GM19238 (cell line): ENCODE data around the gene EXOC3L2.
A peak's percentile ranks its signal among the peaks of the same experiment; 100 is the strongest.
"Not testable (repeated sequence)": the region's sequence is repeated elsewhere in the genome, so short reads cannot be mapped to it uniquely, and the experiment has no call there.

Experiments used
- DNase-seq: peaks from one replicate; pipeline ENCODE4 v3.0.0; 2011; ENCODE audit warnings: low spot score; ENCODE audit not compliant: insufficient read length

EXOC3L2 gene

DNA sequence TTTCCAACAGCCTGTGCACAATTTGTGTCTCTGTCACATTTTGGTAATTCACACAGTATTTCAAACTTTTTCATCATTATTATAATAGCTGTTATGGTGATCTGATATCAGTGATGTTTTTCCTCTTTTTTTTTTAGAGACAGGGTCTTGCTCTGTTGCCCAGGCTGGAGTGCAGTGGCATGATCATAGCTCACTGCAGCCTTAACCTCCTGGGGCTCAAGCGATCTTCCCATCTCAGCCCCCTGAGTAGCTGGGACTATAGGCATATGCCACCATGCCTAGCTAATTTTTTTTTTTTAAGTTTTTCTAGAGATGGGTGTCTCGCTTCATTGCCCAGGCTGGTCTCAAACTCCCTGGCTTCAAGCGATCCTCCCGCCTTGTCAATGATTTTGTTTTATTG lies 11.6 kb upstream of the EXOC3L2 start:
- no peak for DNase-seq

DNA sequence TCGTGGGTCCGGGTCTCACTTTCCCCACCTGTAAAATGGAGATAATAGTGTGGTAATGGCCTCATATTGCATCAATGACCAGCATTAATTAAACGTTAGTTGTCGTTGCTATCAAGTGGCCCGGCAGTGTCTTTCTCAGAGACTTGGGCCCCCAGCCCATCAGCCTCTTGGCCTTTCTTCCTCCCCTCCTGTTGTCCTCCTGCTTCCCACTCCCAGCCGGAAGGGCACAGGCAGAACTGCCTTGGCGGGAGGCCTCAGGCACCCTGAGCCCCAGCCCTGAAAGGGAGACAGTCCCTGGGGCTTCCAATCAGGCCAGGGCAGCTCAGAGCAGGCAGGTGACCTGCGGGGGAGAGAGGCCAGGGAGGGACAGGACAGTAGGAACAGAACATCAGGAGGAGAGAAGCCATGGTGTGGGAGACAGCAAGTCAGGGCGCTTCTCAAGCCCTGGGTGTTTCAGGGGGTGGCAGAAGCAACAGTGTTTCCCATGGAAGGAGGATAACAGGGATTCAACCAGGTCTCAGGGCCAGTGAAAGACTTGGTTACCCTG lies 10.5 kb upstream of the EXOC3L2 start:
- no peak for DNase-seq

DNA sequence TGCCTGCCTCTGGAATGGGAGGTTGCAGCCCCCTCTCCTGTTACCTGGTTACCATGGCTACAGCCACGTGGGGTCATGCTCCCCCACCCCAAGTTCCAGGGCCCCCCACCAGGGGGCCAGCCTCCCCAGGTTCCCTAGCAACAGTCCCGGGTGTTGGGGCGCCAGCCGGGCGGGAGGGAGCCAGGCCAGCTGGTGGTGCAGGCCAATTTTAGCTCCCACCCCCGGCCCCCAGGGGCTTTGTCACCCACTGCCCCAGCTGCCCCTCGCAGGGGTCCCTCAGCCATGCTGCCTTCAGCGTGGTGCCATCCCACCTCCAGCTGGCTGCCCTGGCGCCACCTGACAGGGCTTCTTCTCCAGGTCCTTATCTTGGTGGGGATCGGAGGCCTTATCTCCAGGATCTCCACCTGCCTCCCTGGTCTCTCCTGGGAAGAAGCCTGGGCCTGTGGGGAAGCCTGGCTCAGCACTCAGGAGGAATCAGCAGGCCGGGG lies 8.9 kb upstream of the EXOC3L2 start:
- no peak for DNase-seq

DNA sequence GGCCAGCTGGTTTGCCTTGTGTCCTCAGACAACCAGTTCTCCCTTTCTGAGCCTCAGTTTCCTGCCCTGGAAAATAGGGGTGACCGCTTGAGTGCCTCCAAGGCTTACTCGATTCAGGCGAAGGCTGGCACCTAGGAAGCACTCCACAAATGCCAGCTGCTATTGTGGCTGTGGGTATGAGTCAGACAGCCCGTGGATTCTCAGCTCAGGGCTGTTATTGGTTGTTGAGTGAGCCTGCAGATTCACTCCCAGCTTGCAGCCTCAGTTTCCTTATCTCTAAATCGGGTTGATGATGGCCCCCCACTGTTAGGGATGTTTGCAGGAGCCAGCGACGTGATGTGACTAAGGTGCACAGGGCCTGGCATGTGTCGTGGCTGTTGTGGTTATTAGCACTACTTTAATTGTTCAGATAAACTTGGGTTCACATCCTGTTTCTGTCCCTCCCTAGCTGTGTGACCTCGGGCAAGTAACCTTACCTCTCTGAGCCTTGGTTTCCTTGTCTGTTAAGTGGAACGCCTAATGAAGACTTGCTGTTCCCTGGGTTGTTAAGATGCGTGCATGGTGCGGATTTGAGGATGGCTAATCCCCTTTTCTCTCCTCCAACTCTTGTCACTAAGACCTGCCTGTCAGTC lies 8.3 kb upstream of the EXOC3L2 start:
- no peak for DNase-seq

DNA sequence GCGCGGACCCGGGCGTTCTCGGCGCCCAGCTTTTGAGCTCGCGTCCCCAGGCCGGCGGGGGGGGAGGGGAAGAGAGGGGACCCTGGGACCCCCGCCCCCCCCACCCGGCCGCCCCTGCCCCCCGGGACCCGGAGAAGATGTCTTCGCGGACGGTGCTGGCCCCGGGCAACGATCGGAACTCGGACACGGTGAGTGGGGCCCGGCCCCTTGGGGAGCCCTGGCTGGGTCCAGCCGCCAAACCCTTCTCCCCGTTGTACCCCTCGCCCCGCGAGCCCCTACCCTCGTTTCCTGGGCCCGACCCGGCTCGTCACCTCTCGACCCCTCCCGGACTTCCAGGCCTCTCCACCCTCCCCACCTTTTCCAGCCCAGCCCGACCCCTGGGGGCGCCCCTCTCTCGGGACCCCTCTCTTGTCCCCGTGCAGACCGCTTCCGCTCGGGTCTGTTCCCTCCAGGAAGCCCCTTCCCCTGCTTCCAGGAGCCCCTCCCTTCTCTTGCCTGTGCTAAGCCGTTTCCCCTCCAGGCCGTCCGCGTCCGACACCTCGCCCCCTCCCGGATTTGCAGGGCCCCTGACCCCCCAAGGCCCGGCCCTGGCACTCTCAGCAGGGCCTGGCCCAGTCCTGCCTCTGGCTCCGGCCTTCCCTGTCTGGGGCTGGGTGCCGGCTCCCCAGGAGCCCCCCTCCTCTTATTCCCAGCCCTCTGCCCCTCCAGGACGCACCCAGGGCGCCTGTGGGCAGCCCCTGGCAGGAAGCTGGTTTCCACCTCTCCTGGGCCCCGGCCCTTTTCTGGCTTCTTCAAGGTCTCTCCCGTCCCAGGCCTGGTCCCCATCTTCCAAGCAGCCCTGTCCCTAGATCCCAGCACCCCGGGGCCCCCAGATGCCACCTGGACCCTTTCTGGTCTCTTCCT lies 6.5 kb upstream of the EXOC3L2 start:
- peak; percentile 60 for DNase-seq

DNA sequence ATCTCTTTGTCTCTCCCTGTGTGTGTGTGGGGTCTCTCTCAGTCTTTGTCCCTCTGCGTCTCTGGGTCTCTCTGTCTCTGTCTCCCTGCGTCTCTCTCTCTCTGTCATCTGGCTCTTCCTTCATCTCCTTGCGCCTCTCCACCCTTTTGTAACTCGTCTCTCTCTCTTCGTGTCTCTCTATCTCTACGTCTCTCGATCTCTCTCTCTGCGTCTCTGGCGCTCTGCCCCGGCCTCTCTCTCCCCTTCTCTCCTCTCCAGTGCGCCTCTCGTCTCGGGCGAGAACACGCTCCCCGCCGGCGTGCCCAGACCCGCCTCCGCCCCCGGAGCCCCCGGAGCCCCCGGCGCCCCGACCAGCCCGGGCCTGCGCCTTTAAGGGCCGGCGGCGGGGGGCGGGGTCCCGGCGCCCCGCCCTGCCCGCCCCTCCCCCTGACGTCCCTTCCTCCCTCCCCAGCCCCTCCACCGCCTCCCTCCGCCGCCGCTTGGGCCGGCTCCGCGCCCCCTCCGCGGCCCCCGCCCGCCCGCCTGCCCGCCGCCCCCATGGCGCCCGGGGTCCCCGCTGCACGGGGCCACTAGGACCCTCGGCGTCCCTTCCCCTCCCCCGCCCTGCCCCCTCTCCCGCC lies 5.7 kb upstream of the EXOC3L2 start, which contains the start of gene MARK4:
Gene MARK4 (plus strand): TSS at position 440 of the 620 bp plus-strand sequence. CDS start 318 bp downstream, outside the sequence.
- peak; percentile 95 for DNase-seq

DNA sequence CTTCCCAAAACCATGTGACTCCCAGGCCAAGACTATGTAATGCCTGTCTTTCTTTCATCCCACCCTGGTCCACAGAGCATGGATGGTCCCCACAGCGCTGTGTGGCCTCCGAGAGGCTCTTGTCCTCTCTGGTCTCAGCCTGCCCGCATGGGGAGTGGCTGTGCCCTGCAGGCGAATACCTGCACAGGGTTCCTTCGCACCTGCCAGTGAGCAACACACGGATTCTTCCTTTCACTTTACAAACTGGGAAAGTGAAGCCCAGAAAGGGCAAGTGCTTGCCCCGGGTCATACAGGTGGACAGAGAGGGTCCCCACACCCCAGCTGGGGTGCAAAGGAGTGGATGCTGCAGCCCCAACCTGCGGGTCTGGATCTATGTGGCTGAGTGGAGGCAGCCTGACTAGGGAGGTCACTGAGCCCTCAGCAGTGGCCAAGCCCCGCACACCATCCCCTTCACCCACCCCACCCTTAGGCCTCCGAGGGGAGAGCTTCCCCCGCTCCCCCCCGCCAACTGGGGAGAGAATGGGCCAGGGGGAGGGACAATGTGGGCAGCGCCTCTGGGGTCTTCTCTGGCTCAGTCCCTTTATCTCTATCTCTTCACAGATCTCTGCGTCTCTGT lies 5.1 kb upstream of the EXOC3L2 start:
- no peak for DNase-seq

DNA sequence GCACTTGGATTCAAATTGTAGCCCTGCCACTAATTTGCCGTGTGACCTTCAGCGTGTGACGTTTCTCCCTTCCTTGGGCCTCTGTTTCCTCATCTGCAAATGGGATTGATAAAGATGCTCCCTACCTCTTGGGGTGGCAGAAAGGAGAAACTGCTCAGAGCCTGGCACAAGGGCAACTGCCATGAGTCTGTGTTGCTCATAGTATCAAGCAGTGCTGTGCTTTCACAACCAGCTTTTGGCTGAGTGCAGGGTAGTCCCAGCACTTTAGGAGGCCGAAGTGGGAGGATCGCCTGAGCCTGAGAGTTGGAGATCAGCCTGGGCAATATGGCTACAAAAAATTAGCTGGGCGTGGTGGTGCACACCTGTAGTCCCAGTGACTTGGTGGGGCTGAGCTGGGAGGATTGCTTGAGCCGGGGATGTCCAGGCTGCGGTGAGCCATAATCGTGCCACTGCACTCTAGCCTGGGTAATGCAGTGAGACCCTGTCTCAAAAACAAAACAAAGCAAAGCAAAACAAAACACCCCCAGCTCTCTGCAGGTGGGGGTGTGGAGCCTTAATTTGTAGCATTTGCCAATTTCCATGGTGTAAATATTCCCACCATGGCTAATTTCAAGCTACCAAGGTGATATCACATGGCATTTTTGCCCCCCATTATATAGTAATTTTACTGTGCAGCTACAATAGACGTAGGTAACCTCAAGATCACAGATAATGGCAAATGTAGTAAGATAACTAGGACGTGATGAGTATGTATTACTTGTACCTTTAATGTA lies 4.2 kb upstream of the EXOC3L2 start:
- no peak for DNase-seq

DNA sequence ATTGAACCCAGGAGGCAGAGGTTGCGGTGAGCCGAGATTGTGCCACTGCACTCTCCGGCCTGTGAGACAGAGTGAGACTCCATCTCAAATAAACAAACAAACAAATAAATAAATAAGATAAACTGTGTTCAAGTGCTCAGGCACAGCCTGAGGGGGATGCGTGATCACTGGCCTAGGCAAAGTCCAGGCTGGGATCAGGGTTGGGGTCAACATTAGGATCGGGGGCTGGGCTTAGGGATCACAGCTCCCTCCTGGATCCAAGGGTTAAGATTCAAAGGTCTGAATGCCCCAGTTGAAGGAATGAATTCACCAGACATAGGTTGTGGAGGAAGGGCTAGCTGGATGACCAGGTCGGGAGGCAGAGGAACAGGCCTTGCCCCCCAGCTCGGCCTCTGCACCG lies 1.9 kb upstream of the EXOC3L2 start:
- DNase-seq: no peak

DNA sequence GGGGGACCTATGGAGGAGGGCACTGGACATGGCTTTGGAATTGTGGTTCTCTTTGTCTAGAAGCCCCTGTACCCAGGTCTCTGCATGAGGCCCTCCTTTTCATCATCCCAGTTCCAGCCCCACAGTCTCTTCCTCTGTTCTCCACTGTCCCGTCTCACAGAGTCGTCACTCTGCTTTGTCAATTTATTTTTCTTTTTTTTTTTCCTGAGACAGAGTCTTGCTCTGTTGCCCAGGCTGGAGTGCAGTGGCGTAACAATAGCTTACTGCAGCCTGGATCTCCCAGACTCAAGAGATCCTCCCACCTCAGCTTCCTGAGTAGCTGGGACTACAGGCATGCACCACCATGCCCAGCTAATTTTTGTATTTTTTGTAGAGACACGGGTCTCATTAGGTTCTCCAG lies 619 bp upstream of the EXOC3L2 start:
- no peak for DNase-seq

DNA sequence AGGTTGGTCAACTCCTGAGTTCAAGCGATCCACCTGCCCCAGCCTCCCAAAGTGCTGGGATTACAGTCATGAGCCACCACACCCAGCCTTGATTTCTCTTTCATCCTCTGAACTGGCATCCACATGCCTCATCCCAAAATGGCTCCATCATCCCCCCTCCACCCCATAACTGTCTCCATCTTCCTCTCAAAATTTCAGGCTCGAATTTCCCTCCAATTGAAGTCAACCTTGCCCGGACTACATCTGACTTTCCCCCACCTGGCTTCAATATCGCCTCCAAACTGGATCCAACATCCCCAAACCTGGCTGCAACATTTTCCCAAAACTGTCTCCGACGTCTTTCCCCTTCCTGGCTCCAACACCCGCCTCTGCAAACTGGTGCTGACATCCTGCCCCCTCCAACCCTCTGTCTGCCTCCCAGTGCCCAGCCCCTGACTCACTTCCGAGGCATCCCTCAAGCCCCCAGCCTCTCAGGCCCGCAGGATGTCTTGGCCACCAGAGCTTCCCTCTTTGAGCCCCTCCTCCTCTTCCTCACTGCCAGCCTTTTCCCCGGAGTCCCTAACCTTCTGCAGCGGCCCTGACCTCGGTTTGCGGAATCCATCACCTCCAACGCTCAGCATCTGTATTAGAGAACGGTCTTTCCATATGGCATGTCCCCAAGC lies 943 bp downstream of the EXOC3L2 start:
- DNase-seq: no peak

DNA sequence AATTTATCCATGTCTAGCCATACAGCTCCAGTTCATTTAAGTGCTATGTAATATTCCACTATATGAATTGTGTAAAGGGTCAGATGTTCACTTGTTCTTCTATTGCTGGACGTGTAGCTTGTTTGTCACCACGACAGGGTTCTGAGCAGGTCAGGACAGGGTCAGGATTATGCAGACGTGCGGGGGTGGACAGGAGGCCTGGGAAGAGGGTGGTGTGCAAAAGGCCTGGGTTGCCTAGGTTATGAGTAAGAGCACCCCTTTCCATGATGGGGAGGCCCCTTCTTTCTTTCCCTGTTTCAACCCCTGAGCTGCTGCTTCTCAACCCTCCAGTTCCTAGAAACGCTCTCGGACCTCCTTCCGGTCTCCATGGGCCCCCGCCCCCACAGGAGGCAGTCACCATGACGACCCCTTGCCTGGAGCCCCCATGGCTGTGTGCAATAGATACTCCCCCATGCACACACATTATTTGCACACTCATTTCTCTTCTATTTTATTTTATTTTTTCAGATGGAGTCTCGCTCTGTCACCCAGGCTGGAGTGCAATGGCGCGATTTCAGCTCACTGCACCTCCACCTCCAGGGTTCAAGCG lies 2.0 kb downstream of the EXOC3L2 start:
- DNase-seq: no peak

DNA sequence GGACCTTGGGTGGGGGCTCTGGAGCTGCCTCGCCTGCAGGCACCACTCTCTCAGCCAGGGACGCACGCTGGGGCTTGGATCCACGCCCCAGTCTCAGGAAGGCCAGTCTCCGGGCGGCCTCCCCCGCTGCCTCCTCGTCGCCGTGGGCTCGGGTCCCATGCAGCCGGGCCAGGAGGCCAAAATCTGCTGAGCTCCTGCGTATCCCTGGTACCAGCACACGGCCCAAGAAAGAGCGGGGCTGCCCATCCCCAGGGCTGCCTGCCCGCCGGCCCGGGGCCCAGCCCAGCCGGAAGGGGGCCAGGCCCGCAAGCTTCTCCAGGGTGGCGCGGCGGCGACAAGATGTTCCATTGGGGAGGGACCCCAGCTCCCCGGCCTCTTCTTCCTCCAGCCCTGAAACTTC lies 6.7 kb downstream of the EXOC3L2 start:
- DNase-seq: no peak

DNA sequence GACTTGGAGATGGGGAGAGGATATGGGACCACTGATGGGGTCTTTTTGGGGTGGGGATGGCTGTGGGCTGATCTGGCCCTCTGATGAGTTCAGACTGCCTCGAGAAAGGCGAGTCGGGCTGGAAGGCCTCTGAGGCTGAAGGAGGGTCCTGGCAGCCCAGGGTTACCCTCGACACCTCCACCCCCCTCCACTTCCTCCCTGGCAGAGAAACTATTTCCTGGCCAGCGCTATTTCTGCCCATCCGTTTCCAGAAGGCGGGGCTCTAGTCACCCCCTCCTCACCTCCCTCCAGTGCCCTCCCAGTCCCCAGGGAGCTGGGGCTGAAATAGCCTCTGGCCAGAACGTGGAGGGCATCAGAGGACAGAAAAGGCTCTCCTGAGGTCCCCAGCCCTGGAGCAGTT lies 9.7 kb downstream of the EXOC3L2 start:
- no peak for DNase-seq

DNA sequence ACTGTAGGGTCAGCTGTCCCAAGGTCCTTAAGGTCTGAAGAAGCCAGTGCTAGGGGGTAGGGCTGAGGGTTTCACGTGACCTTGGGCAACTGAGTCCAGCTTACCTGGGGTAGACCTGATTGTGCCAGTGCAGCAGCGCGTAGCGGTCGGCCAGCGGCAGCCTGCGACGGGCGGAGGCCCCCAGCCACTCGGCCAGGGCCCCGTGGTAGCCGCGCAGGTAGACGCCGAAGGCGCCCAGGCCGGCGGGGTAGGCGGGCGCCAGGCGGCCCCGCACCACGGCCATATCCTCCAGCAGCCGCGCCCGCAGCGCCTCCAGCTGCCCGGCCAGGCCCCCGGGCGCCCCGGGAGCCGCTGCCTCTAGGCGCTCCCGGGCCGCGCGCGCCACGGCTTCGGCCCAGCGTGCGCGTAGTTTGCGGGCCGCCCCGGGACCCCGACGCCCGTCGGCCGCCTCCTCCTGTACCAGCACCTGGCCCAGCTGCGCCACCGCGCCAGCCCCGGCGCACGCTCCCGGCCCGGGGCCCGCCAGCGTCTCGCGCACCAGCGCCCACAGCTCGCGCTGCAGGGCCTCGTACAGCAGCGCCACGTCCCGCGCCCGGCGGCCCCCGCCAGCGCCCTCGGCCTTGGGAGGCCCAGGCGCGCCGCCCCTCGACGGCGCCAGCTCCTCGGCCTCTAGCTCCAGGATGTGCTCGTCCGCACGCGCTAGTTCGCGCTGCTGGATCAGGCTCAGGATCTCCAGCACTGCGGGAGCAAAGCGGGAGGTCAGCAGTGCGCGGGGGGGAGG lies 10.9 kb downstream of the EXOC3L2 start:
- no peak for DNase-seq

DNA sequence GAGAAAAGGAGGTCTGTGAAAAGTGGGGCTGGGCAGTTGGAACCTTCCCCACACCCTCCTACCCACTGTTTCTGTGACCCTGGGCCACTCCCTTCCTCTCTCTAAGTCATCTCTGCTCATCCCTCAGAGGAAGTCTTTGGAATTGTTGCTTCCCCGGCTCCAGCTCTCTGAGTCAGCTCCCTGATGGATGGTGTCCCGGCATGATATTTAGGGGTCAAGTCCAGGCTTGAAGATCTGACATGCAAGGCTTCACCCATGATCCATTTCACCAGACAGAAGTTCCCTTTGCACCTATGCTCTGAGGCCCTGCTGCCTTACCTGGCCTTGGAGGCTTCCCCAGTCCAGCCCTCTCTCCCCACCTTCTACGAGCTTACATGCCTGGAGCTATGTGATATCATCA lies 13.3 kb downstream of the EXOC3L2 start:
- no peak for DNase-seq

DNA sequence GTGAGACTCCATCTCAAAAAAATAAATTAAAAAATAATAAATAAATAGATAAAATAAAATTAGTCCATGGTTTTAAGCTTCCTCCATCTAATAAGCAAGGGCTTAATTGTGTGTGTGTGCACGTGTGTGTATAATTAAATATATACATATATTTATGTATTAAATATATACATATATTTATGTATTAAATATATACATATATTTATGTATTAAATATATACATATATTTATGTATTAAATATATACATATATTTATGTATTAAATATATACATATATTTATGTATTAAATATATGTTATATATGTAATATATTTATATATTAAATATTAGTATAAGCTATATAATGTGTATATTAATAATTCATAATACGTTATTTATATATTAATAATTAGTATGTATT lies 16.2 kb downstream of the EXOC3L2 start:
- not testable (repeated sequence) for DNase-seq

DNA sequence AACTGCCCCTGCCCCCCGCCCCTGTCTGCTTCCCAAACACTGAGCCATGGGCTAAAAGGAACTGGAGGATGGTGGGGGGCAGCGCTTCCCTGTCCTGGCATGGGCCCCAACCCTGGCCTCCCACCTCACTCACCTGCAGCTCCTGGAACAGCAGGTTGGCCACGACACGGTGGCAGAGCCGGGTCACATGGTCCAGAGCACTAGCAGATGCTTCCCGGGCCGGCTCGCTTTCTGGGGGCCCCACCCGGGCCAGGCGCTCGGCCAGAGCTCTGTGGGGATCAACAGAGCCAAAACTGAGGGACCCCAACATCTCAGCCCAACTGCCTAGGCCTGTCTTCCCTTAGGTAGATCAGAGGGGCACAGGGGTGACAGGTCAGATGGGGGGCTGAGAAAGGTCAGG lies 20.6 kb downstream of the EXOC3L2 start:
- no peak for DNase-seq

DNA sequence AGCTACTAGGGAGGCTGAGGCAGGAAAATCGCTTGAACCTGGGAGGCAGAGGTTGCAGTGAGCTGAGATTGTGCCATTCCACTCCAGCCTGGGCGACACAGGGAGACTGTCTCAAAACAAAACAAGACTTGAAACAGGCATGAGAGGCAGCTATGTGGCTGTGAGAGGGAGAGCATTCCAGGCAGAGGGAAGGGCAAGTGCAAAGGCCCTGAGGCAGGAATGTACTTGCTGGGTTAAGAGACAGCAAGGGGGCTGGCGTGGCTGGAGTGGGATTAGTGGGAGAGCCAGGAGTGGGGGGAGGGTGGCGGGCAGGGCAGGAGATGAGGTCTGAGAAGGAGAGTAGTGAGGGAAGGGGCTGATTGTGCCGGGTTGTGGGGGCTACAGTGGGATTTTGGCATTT lies 21.3 kb downstream of the EXOC3L2 start:
- DNase-seq: no peak
